Neural cell (in vitro differentiated cells): Measurements from ENCODE around the gene S1PR4.

Experiments used
- EP300 ChIP-seq: fragments of 450-650 bp; conservative IDR thresholded peaks from 2 replicates; pipeline ENCODE4 v1.6.1; 2014; ENCODE audit warnings: antibody characterized with exemption, mild to moderate bottlenecking, moderate library complexity; ENCODE audit not compliant: poor library complexity, severe bottlenecking
- MXI1 ChIP-seq: fragments of 450-650 bp; conservative IDR thresholded peaks from 2 replicates; pipeline ENCODE4 v1.6.1; 2014; ENCODE audit warnings: antibody characterized with exemption, mild to moderate bottlenecking; ENCODE audit not compliant: poor library complexity, severe bottlenecking
- POLR2AphosphoS5 ChIP-seq: IDR thresholded peaks from 2 replicates; pipeline ENCODE4 v1.6.1; 2012
- RAD21 ChIP-seq: fragments of 450-650 bp; conservative IDR thresholded peaks from 2 replicates; pipeline ENCODE4 v1.6.1; 2014; ENCODE audit warnings: antibody characterized with exemption, mild to moderate bottlenecking, moderate library complexity
- SMC3 ChIP-seq: fragments of 450-650 bp; conservative IDR thresholded peaks from 2 replicates; pipeline ENCODE4 v1.6.1; 2014; ENCODE audit warnings: antibody characterized with exemption, mild to moderate bottlenecking, moderate library complexity; ENCODE audit not compliant: poor library complexity
- TAF1 ChIP-seq: IDR thresholded peaks from 2 replicates; pipeline ENCODE4 v1.6.1; 2012; ENCODE audit warnings: low read depth
- TF ChIP-seq, protein P1 (sequence below): fragments of 450-650 bp; IDR thresholded peaks from 2 replicates; pipeline ENCODE4 v1.5.1; 2014; ENCODE audit warnings: antibody characterized with exemption, mild to moderate bottlenecking, moderate library complexity; ENCODE audit not compliant: poor library complexity, severe bottlenecking

DNA sequence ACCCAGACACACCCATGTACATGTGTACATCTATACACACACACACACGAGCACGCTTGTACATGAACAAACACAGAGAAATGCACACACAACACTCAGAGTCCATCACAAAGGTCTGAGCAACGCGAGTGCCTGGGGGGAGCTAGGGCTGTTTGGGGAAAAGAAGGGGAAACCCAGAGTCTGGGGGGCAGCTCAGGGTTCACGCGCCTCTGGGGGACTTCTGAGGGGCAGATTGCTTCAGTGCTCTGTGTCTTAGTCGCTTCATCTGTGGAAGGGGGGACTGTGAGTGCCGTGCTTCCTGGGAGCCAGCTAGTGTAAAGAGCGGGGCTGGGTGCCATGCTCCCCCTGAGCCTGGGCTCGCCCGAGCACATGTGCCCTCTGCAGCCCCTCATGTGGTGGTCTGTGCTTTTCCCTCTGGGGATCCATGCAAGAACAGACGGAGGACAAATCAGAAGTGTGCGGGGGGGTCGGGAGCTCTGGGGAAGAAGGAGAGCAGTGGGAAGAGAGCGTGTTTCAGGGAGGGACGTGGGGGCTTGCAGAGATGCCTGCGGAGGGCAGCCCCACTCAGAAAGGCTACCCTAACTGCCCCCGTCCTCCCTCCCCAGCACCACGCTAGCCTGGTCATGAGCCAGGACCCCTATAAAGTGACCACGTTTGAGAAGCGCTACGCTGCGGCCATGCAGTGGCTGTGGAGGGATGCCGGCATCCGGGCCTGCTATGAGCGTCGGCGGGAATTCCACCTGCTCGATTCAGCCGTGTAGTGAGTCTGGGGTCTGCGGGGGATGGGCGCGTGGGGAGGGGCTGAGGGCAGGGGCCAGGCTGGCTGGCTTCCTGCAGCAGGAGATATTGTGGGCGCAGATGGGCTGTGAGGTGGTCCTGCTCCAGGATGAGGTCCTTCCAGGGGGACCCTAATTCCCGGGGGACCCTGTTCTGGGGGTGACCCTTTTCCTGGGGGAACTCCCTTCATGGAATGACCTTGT, 28.8 kb upstream of the S1PR4 start:
- TF ChIP-seq, protein P1, sequence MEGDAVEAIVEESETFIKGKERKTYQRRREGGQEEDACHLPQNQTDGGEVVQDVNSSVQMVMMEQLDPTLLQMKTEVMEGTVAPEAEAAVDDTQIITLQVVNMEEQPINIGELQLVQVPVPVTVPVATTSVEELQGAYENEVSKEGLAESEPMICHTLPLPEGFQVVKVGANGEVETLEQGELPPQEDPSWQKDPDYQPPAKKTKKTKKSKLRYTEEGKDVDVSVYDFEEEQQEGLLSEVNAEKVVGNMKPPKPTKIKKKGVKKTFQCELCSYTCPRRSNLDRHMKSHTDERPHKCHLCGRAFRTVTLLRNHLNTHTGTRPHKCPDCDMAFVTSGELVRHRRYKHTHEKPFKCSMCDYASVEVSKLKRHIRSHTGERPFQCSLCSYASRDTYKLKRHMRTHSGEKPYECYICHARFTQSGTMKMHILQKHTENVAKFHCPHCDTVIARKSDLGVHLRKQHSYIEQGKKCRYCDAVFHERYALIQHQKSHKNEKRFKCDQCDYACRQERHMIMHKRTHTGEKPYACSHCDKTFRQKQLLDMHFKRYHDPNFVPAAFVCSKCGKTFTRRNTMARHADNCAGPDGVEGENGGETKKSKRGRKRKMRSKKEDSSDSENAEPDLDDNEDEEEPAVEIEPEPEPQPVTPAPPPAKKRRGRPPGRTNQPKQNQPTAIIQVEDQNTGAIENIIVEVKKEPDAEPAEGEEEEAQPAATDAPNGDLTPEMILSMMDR = no peak
- no peak for TF ChIP-seq RAD21
- TF ChIP-seq EP300 = no peak
- no peak for TF ChIP-seq SMC3
- no peak for TF ChIP-seq TAF1
- no peak for TF ChIP-seq POLR2AphosphoS5
- TF ChIP-seq MXI1 = no peak
